Heart left ventricle (tissue), 16 donors: Measurements from ENCODE around the gene SREBF2. TPM values are rescaled to one million over a fixed set of nuclear protein-coding genes. Genes with fewer than 3 reads are reported as not detected.

ENCODE experiments used
- ATAC-seq, 4 donors: fragments of 200-7000 bp; cut with Tn5 transposase; one replicate each; pipeline ENCODE4 v1.9.1; 2020 to 2022; ENCODE audit warnings: moderate library complexity in 4 of 4, mild to moderate bottlenecking in 3 of 4, moderate number of reproducible peaks in 1 of 4
- DNase-seq, 5 donors: peaks; one replicate each; pipeline ENCODE4 v3.0.0-alpha.2; 2020
- H3K27ac ChIP-seq, 12 donors: fragments of 200-600 bp; sonication (generic) in 4 of 12; one replicate each; pipeline versions ENCODE4 v1.5.0 to v1.8.0; 2016 to 2022; ENCODE audit warnings: mild to moderate bottlenecking in 2 of 12
- H3K27me3 ChIP-seq, 9 donors: fragments of 200-600 bp; sonication (generic) in 2 of 9; one replicate each; pipeline versions ENCODE4 v1.5.1 to v1.8.0; 2016 to 2022; ENCODE audit warnings: mild to moderate bottlenecking in 3 of 9
- H3K36me3 ChIP-seq, 9 donors: fragments of 200-600 bp; sonication (generic) in 2 of 9; one replicate each; pipeline versions ENCODE4 v1.5.0 to v1.8.0; 2018 to 2022; ENCODE audit warnings: mild to moderate bottlenecking in 2 of 9
- H3K4me1 ChIP-seq, 12 donors: fragments of 200-600 bp; sonication (generic) in 4 of 12; one replicate each; pipeline versions ENCODE4 v1.5.0 to v1.8.0; 2016 to 2022; ENCODE audit warnings: mild to moderate bottlenecking in 3 of 12
- H3K4me3 ChIP-seq, 12 donors: fragments of 200-600 bp; sonication (generic) in 4 of 12; one replicate each; pipeline versions ENCODE4 v1.5.0 to v1.8.0; 2017 to 2022; ENCODE audit warnings: mild to moderate bottlenecking in 9 of 12, moderate library complexity in 4 of 12
- H3K9me3 ChIP-seq, 12 donors: fragments of 200-600 bp; sonication (generic) in 4 of 12; one replicate each; pipeline versions ENCODE4 v1.5.0 to v1.8.0; 2016 to 2022; ENCODE audit warnings: mild to moderate bottlenecking in 1 of 12
- CTCF ChIP-seq, 12 donors: fragments of 200-600 bp; sonication (generic) in 4 of 12; IDR thresholded peaks; one replicate each; pipeline versions ENCODE4 v1.5.0 to v1.8.0; 2018 to 2022; ENCODE audit warnings: antibody characterized with exemption in 12 of 12, mild to moderate bottlenecking in 5 of 12
- POLR2A ChIP-seq, 2 donors: fragments of 450-650 bp; IDR thresholded peaks; one replicate each; pipeline ENCODE4 v1.6.1; 2017; ENCODE audit warnings: antibody characterized with exemption in 2 of 2, mild to moderate bottlenecking in 2 of 2, moderate library complexity in 2 of 2
- WGBS, 4 donors: extraction: QIAGEN DNeasy Blood & Tissue Kit in 2 of 4; methylation state at CpG; one replicate each; pipeline versions ENCODE4 v1.1.5 to v1.1.7; 2013 to 2018; 5-methylcytosine and 5-hydroxymethylcytosine counted together
- intact Hi-C, 10 donors: fragments of 100-400 bp; cut with DNase I; formaldehyde crosslinking; loops; one replicate each; pipeline versions ENCODE4 v1.11.1 to v1.14.2; 2022
- polyA plus RNA-seq, 2 donors: library from polyadenylated mRNA; stranded (reverse); fragments of 200-250 nt; gene quantifications; one replicate each; pipeline ENCODE4 v1.2.3, GENCODE V29; 2013
- total RNA-seq, 9 donors: library from RNA; depleted of rRNA in 2 of 9; stranded (reverse); fragments of >200 nt in 2 of 9; fragmentation: NEBNext Ultra II Directional in 3 of 9; extraction: Animal tissue kit (Norgen Biotek cat#: 25700) in 3 of 9; gene quantifications; one replicate each; pipeline versions ENCODE4 v1.1.0 to v1.2.4, GENCODE V29; 2016 to 2023
- donor health status: ischemic (EF 13 %, LVEDD 7.1; RV severe dilation, severe dysfunction).
- donor health status: healthy with polysubstance abuse.
- donor health status: DM: no; HTN: yes; CAD: no.
- donor health status: DM: no; HTN: no; CAD: no.
- donor health status: ischemic (EF 25% LVEDD 6.9; RV normal size, moderate dysfunction).
- donor health status: ischemic (EF 25% LVEDD 5.7; RV mildly dilated, moderate dysfunction).
- donor health status: healthy.
- donor health status: DM: yes; HTN: yes; CAD: no.
- donor health status: ischemic (EF 35%, LVEDD 5.7; RV mildly dilated, moderate dysfunction).
- donor health status: nonischemic (EF 11% LVEDD 7.7; RV severe dilation, severe dysfunction).
- donor health status: DM: yes; HTN: yes; CAD: no.
- donor health status: PGD.
- donor health status: ischemic (EF 29% LVEDD 5.4; RV normal size, mild dysfunction).
- donor health status: nonischemic (EF 23%, LVEDD 6.1; RV moderate dilation, normal function).

The SREBF2 gene
- total and polyA plus RNA-seq, 11 donors, result 39.4 to 115 (median 73.0) TPM

- TF ChIP-seq POLR2A (IDR thresholded peaks at IDR 0.05) (no peak), CTCF (IDR thresholded peaks at IDR 0.05) (no peak)
- DNase-seq, result no peak
- H3K4me1 ChIP-seq, result peaks cover 0 to 58% (median 18%) of the 10 kb centered on the region in 12 donors
- ATAC-seq, result no peak
- peaks cover 0 to 4% (median 0%) of the 10 kb centered on the region in 9 donors for H3K36me3 ChIP-seq
- no peaks in the 10 kb centered on the region for H3K9me3 ChIP-seq
- intact Hi-C loops, result no loop called here
- H3K27me3 ChIP-seq, result peaks cover 29 to 78% (median 48%) of the 10 kb centered on the region in 9 donors
- 79 to 88% (median 83%) methylated on average over 9 of the region's 9 CpGs for WGBS, 4 donors
- no peak overlapping the region for H3K4me3 ChIP-seq
- H3K27ac ChIP-seq, result no peak overlapping the region
Observed at GRCh38 chr22:41912338-41913039, 79.6 kb downstream of the SREBF2 start.

GRCh38 chr22:41913040-41913719 lies 80.3 kb downstream of the SREBF2 start:
- DNase-seq, result no peak
- TF ChIP-seq POLR2A (IDR thresholded peaks at IDR 0.05) (no peak), CTCF (IDR thresholded peaks at IDR 0.05) (no peak)
- 63 to 80% (median 71%) methylated on average over 6 to 11 of the region's 11 CpGs for WGBS, 4 donors

DNA sequence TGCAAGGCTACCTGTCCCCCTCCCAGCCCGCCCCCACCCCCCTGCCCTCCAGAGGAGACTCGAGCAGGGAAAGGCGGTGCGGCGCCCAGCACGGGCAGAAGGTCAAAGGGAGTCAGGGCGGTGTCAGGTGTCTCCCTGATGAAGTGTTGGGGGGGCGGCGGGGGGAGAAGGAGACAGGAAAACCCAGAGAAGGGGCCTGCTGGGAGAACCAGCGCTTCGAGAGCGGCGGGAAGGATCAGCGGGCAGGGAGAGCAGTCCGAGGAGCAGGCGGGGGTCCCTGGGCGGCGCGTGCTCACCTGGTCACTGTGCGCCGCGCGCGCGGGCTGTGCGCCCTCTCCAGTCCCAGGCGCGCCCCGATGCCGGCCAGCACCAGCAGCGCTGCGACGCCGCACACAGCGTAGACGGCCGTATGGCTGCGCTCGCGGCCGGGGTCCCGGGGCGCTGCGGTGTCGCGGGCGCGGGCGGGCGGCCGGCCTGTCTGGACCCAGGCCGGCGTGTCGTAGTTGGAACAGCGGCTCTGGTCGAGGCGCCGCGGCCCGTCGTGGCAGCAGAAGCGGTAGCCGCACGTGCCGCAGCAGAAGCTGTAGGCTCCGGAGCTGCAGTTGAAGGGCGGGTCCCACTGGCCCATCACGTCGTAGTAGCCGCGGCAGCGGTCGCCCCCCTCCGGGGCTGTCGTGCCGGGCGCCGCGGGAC lies 81.1 kb downstream of the SREBF2 start:
- no peak overlapping the region for H3K27ac ChIP-seq
- TF ChIP-seq POLR2A (IDR thresholded peaks at IDR 0.05) (no peak), CTCF (IDR thresholded peaks at IDR 0.05) (no peak)
- intact Hi-C loops, result no loop called here
- H3K4me1 ChIP-seq, result peaks cover 0 to 58% (median 24%) of the 10 kb centered on the region in 12 donors
- no peak for ATAC-seq
- no peaks in the 10 kb centered on the region for H3K9me3 ChIP-seq
- no peak for DNase-seq
- H3K4me3 ChIP-seq, result peak overlapping the region in 1 of 12 donors; percentile 47
- 0 to 9% (median 7%) methylated on average over 3 to 79 of the region's 79 CpGs for WGBS, 4 donors
- H3K27me3 ChIP-seq, result peaks cover 29 to 83% (median 55%) of the 10 kb centered on the region in 9 donors
- no peaks in the 10 kb centered on the region for H3K36me3 ChIP-seq

More at GRCh38 chr22:41913040-41913719, 80.3 kb downstream of the SREBF2 start:
- Histone ChIP-seq H3K4me1 (peaks cover 0 to 64% (median 24%) of the 10 kb centered on the region in 12 donors), H3K27me3 (peaks cover 29 to 82% (median 53%) of the 10 kb centered on the region in 9 donors), H3K9me3 (no peaks in the 10 kb centered on the region), H3K27ac (no peak overlapping the region), H3K4me3 (no peak overlapping the region), H3K36me3 (no peaks in the 10 kb centered on the region)
- intact Hi-C loops, result no loop called here
- ATAC-seq, result no peak

DNA sequence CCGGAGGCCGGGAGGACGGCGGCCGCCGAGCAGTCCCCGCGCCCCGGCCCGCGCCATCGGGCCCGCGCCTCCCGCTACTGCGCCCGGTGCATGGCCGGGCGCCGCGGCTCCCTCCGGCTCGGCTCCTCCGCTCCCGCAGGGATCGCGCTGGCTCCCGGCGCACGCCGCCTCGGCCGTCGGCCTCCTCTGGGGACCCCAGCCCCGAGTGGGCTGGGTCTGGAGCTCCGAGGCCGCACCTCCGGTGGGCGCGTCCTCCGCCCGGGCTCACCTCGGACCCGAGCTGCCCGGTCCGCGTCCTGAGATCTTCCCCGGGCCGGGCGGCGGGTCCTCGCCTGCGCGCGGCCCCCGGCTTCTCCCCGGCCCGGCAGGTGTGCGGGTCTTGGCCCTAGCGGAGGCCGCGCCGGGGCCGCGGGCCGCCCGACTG lies 81.7 kb downstream of the SREBF2 start:
- no peak overlapping the region for H3K27ac ChIP-seq
- intact Hi-C loops, result no loop called here
- DNase-seq (no peak), ATAC-seq (no peak)
- 1% methylated on average over 25 to 67 of the region's 67 CpGs for WGBS, 4 donors
- H3K4me1 ChIP-seq, result peaks cover 0 to 58% (median 30%) of the 10 kb centered on the region in 12 donors
- TF ChIP-seq CTCF (IDR thresholded peaks at IDR 0.05), result no peak
- no peak for TF ChIP-seq POLR2A (IDR thresholded peaks at IDR 0.05)
- H3K4me3 ChIP-seq, result peak overlapping the region; percentile 18 to 50 (median 38)
- H3K27me3 ChIP-seq, result peaks cover 29 to 85% (median 56%) of the 10 kb centered on the region in 9 donors
- H3K9me3 ChIP-seq, result no peaks in the 10 kb centered on the region
- no peaks in the 10 kb centered on the region for H3K36me3 ChIP-seq
